ENCODE data around the gene OOEP. TPM values are rescaled to one million over a fixed set of nuclear protein-coding genes. Genes with fewer than 3 reads are reported as not detected.

OOEP gene
- total RNA-seq, 4 donors from 2014 or later, result not detected

- DNase-seq (ENCODE audit: low spot score), result no peak
- ATAC-seq (ENCODE audit: low FRiP score), result no peak
Observed at GRCh38 chr6:73353636-73354593, 15.8 kb downstream of the OOEP start, which contains the start of gene DPPA5. DPPA5 (minus strand) TSS chr6:73354276; CDS start chr6:73354225, 51 bp downstream.

GRCh38 chr6:73349311-73349710, 20.4 kb downstream of the OOEP start:
- DNase-seq (ENCODE audit: low spot score), result no peak
- no peak for TF ChIP-seq CTCF (IDR thresholded peaks at IDR 0.05)
- ATAC-seq (ENCODE audit: low FRiP score), result no peak

More at GRCh38 chr6:73353636-73354593, 15.8 kb downstream of the OOEP start, which contains the start of gene DPPA5:
- TF ChIP-seq CTCF (IDR thresholded peaks at IDR 0.05), result no peak

GRCh38 chr6:73348550-73349204, 21.0 kb downstream of the OOEP start:
- DNase-seq (ENCODE audit: low spot score) (no peak), ATAC-seq (ENCODE audit: low FRiP score) (no peak)

GRCh38 chr6:73343164-73343563, 26.5 kb downstream of the OOEP start:
- DNase-seq (ENCODE audit: low spot score), result no peak
- TF ChIP-seq CTCF (IDR thresholded peaks at IDR 0.05), result no peak
- no peak for ATAC-seq (ENCODE audit: low FRiP score)

More at GRCh38 chr6:73348550-73349204, 21.0 kb downstream of the OOEP start:
- no peak for TF ChIP-seq CTCF (IDR thresholded peaks at IDR 0.05)

- ATAC-seq (ENCODE audit: low FRiP score) (no peak), DNase-seq (ENCODE audit: low spot score) (no peak)
- no peak for TF ChIP-seq CTCF (IDR thresholded peaks at IDR 0.05)
Observed at GRCh38 chr6:73342174-73342573, 27.5 kb downstream of the OOEP start.

- ATAC-seq (ENCODE audit: low FRiP score), result no peak
- TF ChIP-seq CTCF (IDR thresholded peaks at IDR 0.05), result no peak
- DNase-seq (ENCODE audit: low spot score), result no peak
Observed at GRCh38 chr6:73341335-73341734, 28.4 kb downstream of the OOEP start.
